Smooth muscle cell (in vitro differentiated cells): ENCODE data around the gene CAPS2. TPM values are rescaled to one million over a fixed set of nuclear protein-coding genes. Genes with fewer than 3 reads are reported as not detected.
"Not testable (repeated sequence)": the region's sequence is repeated elsewhere in the genome, so short reads cannot be mapped to it uniquely, and the experiment has no call there.

Experiments used
- DNase-seq: peaks from one replicate; lab custom pipeline; 2025; ENCODE audit not compliant: unreplicated experiment; lab: John Stamatoyannopoulos, UW
- H2AFZ ChIP-seq: fragments of 200-600 bp; sonication (generic); 2 replicates; pipeline ENCODE4 v1.6.0; 2016; ENCODE audit warnings: antibody characterized with exemption, low read depth, mild to moderate bottlenecking
- H3F3A ChIP-seq: fragments of 200-600 bp; sonication (generic); 2 replicates; pipeline ENCODE4 v1.6.0; 2017; ENCODE audit warnings: antibody characterized with exemption, low read depth
- H3K27ac ChIP-seq: fragments of 200-600 bp; sonication (generic); 2 replicates; pipeline ENCODE4 v1.5.1; 2016; ENCODE audit warnings: low read depth, mild to moderate bottlenecking
- H3K27me3 ChIP-seq: fragments of 200-600 bp; sonication (generic); 2 replicates; pipeline ENCODE4 v1.6.1; 2016; ENCODE audit warnings: low read depth, mild to moderate bottlenecking
- H3K36me3 ChIP-seq: fragments of 200-600 bp; sonication (generic); 2 replicates; pipeline ENCODE4 v1.5.1; 2016; ENCODE audit warnings: low read depth
- H3K4me1 ChIP-seq: fragments of 200-600 bp; sonication (generic); 2 replicates; pipeline ENCODE4 v1.5.1; 2016; ENCODE audit warnings: low read depth
- H3K4me2 ChIP-seq: fragments of 200-600 bp; sonication (generic); 2 replicates; pipeline ENCODE4 v1.6.0; 2016; ENCODE audit warnings: mild to moderate bottlenecking
- H3K4me3 ChIP-seq: fragments of 200-600 bp; sonication (generic); 2 replicates; pipeline ENCODE4 v1.5.1; 2016; ENCODE audit warnings: mild to moderate bottlenecking
- H3K79me2 ChIP-seq: fragments of 200-600 bp; sonication (generic); 2 replicates; pipeline ENCODE4 v1.6.0; 2016; ENCODE audit warnings: low read depth, mild to moderate bottlenecking
- H3K9ac ChIP-seq: fragments of 200-600 bp; sonication (generic); 2 replicates; pipeline ENCODE4 v1.6.0; 2016; ENCODE audit warnings: low read depth
- H3K9me3 ChIP-seq: fragments of 200-600 bp; sonication (generic); replicated peaks from 2 replicates; pipeline ENCODE4 v1.5.1; 2016; ENCODE audit warnings: low read depth
- H4K20me1 ChIP-seq: fragments of 200-600 bp; sonication (generic); 2 replicates; pipeline ENCODE4 v1.6.0; 2016; ENCODE audit warnings: low read depth
- WGBS: methylation state at CpG from one replicate; pipeline ENCODE4 v1.1.7; 2016; ENCODE audit warnings: low lambda C conversion rate; 5-methylcytosine and 5-hydroxymethylcytosine counted together
- polyA plus RNA-seq: library from polyadenylated mRNA; unstranded; fragments of >200 nt; fragmentation: Nextera tagmentation; extraction: Ambion mirVana; gene quantifications from 2 replicates; pipeline ENCODE4 v1.2.1, GENCODE V29; 2016
- total RNA-seq: library from RNA; depleted of rRNA; stranded (reverse); fragments of >200 nt; gene quantifications from 2 replicates; pipeline ENCODE4 v1.2.3, GENCODE V29; 2014
- TF ChIP-seq, protein P1 (sequence below): fragments of 200-600 bp; sonication (generic); IDR thresholded peaks from 2 replicates; pipeline ENCODE4 v1.5.1; 2017; ENCODE audit warnings: borderline replicate concordance, mild to moderate bottlenecking, antibody characterized with exemption; ENCODE audit not compliant: insufficient read depth, poor library complexity, severe bottlenecking

The CAPS2 gene
- total and polyA plus RNA-seq, 2 experiments from 2014 or later = 0.66 to 3.7 TPM

DNA sequence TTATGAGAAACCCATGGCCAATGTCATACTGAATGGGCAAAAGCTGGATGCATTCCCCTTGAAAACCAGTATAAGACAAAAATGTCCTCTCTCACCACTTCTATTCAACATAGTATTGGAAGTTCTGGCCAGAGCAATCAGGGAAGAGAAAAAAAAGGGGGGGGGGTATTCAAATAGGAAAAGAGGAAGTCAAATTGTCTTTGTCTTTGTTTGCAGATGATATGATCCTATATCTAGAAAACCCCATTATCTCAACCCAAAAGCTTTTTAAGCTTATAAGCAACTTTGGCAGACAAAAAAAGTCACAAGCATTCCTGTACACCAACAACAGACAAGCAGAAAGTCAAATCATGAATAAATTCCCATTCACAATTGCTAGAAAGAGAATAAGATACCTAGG lies 23.9 kb upstream of the CAPS2 start:
- Histone ChIP-seq H3K36me3 (no peaks in the 10 kb centered on the region), H2AFZ (no peak overlapping the region), H3K9me3 (no peaks in the 10 kb centered on the region), H3K79me2 (no peaks in the 10 kb centered on the region), H4K20me1 (no peaks in the 10 kb centered on the region), H3K4me3 (no peak overlapping the region), H3K27me3 (no peaks in the 10 kb centered on the region), H3K4me1 (no peaks in the 10 kb centered on the region), H3K4me2 (no peak overlapping the region), H3F3A (no peaks in the 10 kb centered on the region), H3K9ac (no peak overlapping the region), H3K27ac (no peak overlapping the region)
- TF ChIP-seq, protein P1, sequence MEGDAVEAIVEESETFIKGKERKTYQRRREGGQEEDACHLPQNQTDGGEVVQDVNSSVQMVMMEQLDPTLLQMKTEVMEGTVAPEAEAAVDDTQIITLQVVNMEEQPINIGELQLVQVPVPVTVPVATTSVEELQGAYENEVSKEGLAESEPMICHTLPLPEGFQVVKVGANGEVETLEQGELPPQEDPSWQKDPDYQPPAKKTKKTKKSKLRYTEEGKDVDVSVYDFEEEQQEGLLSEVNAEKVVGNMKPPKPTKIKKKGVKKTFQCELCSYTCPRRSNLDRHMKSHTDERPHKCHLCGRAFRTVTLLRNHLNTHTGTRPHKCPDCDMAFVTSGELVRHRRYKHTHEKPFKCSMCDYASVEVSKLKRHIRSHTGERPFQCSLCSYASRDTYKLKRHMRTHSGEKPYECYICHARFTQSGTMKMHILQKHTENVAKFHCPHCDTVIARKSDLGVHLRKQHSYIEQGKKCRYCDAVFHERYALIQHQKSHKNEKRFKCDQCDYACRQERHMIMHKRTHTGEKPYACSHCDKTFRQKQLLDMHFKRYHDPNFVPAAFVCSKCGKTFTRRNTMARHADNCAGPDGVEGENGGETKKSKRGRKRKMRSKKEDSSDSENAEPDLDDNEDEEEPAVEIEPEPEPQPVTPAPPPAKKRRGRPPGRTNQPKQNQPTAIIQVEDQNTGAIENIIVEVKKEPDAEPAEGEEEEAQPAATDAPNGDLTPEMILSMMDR = no peak
- no peak for DNase-seq

DNA sequence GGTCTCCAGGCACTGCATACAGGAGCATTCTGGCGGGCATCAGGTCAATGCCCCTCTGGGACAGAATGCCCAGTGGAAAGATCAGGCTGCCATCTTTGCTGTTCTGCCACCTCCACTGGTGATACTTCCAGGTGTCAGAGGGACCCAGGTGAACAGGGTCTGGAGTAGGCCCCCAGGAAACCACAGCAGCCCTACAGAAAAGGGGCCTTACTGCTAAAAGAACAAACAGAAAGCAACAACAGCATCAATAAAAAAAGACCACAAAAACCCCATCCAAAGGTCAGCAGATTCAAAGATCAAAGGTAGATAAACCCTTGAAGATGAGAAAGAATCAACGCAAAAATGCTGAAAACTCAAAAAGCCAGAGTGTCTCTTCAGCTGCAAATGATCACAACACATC lies 20.3 kb upstream of the CAPS2 start:
- H3K9ac ChIP-seq = no peak overlapping the region
- H3K4me1 ChIP-seq = no peaks in the 10 kb centered on the region
- no peak overlapping the region for H2AFZ ChIP-seq
- no peaks in the 10 kb centered on the region for H3F3A ChIP-seq
- no peaks in the 10 kb centered on the region for H3K36me3 ChIP-seq
- no peak for DNase-seq
- TF ChIP-seq, protein P1 = no peak
- no peak overlapping the region for H3K4me3 ChIP-seq
- 90% methylated on average over 2 of the region's 2 CpGs for WGBS
- H3K27me3 ChIP-seq = no peaks in the 10 kb centered on the region
- H4K20me1 ChIP-seq = no peaks in the 10 kb centered on the region
- no peaks in the 10 kb centered on the region for H3K9me3 ChIP-seq
- no peak overlapping the region for H3K4me2 ChIP-seq
- H3K79me2 ChIP-seq = no peaks in the 10 kb centered on the region
- H3K27ac ChIP-seq = no peak overlapping the region

DNA sequence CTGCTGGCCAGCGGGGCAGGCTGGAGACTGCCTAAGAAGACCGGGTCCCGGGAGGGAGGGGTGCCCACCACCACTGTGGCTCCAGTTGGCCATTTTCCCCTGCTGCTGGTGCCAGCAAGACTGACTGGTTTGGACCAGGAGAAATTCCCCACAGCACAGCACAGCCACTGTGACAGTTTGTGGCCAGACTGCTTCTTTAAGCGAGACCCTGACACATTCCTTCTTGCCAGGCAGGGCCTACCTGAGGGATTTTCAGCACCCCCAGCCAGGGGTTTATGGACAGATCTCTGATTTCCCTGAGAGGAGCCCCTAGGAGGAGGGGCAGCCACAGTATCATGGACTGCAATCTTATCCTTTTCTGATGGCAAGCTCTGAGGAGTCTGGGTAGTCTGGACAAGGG lies 19.8 kb upstream of the CAPS2 start:
- Histone ChIP-seq H2AFZ (no peak overlapping the region), H3K27me3 (no peaks in the 10 kb centered on the region), H3K4me1 (no peaks in the 10 kb centered on the region), H3K27ac (no peak overlapping the region), H3K4me2 (no peak overlapping the region), H3F3A (no peaks in the 10 kb centered on the region), H3K36me3 (no peaks in the 10 kb centered on the region), H3K79me2 (no peaks in the 10 kb centered on the region), H3K9ac (no peak overlapping the region), H3K4me3 (no peak overlapping the region), H3K9me3 (no peaks in the 10 kb centered on the region), H4K20me1 (no peaks in the 10 kb centered on the region)
- TF ChIP-seq, protein P1 = no peak
- 88% methylated on average over 4 of the region's 4 CpGs for WGBS
- DNase-seq = no peak

DNA sequence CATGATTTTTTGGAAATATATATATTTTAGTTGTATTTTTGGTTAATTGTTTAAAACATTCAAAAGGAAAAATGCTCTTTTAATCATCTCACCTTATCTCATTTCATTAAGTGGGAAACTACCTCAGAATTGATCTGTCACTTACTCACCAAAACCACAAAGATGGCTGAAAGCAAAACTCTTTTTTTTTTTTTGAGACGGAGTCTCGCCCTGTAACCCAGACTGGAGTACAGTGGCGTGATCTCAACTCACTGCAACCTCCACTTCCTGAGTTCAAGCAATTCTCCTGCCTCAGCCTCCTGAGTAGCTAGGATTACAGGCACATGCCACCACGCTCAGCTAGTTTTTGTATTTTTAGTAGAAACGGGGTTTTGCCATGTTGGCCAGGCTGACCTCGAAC lies 16.1 kb upstream of the CAPS2 start:
- H3F3A ChIP-seq, H3K4me1 ChIP-seq, H3K4me2 ChIP-seq, H4K20me1 ChIP-seq, H3K27ac ChIP-seq, H2AFZ ChIP-seq, H3K9ac ChIP-seq, H3K9me3 ChIP-seq, H3K79me2 ChIP-seq, H3K27me3 ChIP-seq, H3K36me3 ChIP-seq, DNase-seq, H3K4me3 ChIP-seq: not testable (repeated sequence)
- WGBS = 95% methylated on average over 6 of the region's 6 CpGs
